ENCODE results near the gene ST6GALNAC5. TPM values are rescaled to one million over a fixed set of nuclear protein-coding genes. Genes with fewer than 3 reads are reported as not detected.

Gene ST6GALNAC5
- total and polyA plus RNA-seq, 2 of the 13 experiments (the other 11 are each of a cell fraction or from before 2014, with no cell fraction given) = not detected

GRCh38 chr1:76832521-76832920, 34.8 kb upstream of the ST6GALNAC5 start:
- no peak overlapping the region for H3K4me3 ChIP-seq (replicated peaks in 1 of 3; ENCODE audit: insufficient read depth in 1 of 3, low read depth in 2 of 3, low read length in 3 of 3)
- no peak for TF ChIP-seq ZFP36L1 (CRISPR knock-in tag; IDR thresholded peaks at IDR 0.05)
- no peak for TF ChIP-seq FOSL2 (CRISPR knock-in tag; IDR thresholded peaks at IDR 0.05)
- TF ChIP-seq ZMYM4 (CRISPR knock-in tag; IDR thresholded peaks at IDR 0.05) = no peak
- TF ChIP-seq MLX (CRISPR knock-in tag; IDR thresholded peaks at IDR 0.05) = no peak
- no peak for TF ChIP-seq RORA (CRISPR knock-in tag; IDR thresholded peaks at IDR 0.05)
- no peak for TF ChIP-seq ZNF614 (CRISPR knock-in tag; IDR thresholded peaks at IDR 0.05; ENCODE audit: borderline replicate concordance)
- TF ChIP-seq ELK4 (CRISPR knock-in tag; IDR thresholded peaks at IDR 0.05; ENCODE audit: borderline replicate concordance) = no peak
- TF ChIP-seq THAP8 (CRISPR knock-in tag; IDR thresholded peaks at IDR 0.05; ENCODE audit: borderline replicate concordance) = no peak
- TF ChIP-seq ZNF546 (CRISPR knock-in tag; conservative IDR thresholded peaks at IDR 0.05) = no peak
- TF ChIP-seq ZNF609 (CRISPR knock-in tag; IDR thresholded peaks at IDR 0.05; ENCODE audit: borderline replicate concordance) = no peak
- in situ Hi-C loops (cut with HindIII; ENCODE audit: extremely low pct_ligation_motif_present, low pct_unique_long_range_greater_than_20kb) = no loop called here
- intact Hi-C loops (cut with micrococcal nuclease; ENCODE audit: unreplicated experiment) = no loop called here
- no TSS peak for BruUV-seq (replicated peaks)
- H3K79me2 ChIP-seq (ENCODE audit: insufficient read depth, low read length) = no peaks in the 10 kb centered on the region
- H3K27ac ChIP-seq (ENCODE audit: extremely low read length, insufficient read depth, low read length) = no peak overlapping the region
- FAIRE-seq (no peak), ATAC-seq (no peak), DNase-seq (ENCODE audit: low spot score) (no peak)
- H3K4me2 ChIP-seq (ENCODE audit: low read depth, low read length) = no peak overlapping the region
- peaks cover 14% of the 10 kb centered on the region; the same call in 1 of the 2 replicates for H3K9me3 ChIP-seq (ENCODE audit: low read length)
- H3K9ac ChIP-seq (ENCODE audit: insufficient read depth, low read depth, low read length) = no peak overlapping the region
- POLR2A ChIA-PET = no interaction called here
- H3K4me1 ChIP-seq (ENCODE audit: insufficient read depth, low read length) = no peaks in the 10 kb centered on the region
- H2AFZ ChIP-seq (ENCODE audit: low read length) = no peak overlapping the region
- no peaks in the 10 kb centered on the region for H3K36me3 ChIP-seq (replicated peaks in 1 of 2; ENCODE audit: control insufficient read depth in 1 of 2, insufficient read depth in 2 of 2, low read length in 2 of 2)
- CTCF ChIA-PET (ENCODE audit: low intra/inter-chr PET ratio, low total read pairs) = no interaction called here
- H3K27me3 ChIP-seq (ENCODE audit: control insufficient read depth in 1 of 2, insufficient read depth in 2 of 2, low read length in 2 of 2) = no peaks in the 10 kb centered on the region
- no peaks in the 10 kb centered on the region for H4K20me1 ChIP-seq (ENCODE audit: insufficient read depth, low read length)

Measured in HepG2 (cell line).